Adipocyte (in vitro differentiated cells): Measurements from ENCODE around the gene ARHGEF1.
A peak's percentile ranks its signal among the peaks of the same experiment; 100 is the strongest.

ENCODE experiments used
- DNase-seq: peaks from one replicate; pipeline ENCODE4 v3.0.0-alpha.2; 2015; ENCODE audit warnings: low read depth
- H3K27me3 ChIP-seq: replicated peaks from 2 replicates; pipeline ENCODE4 v1.7.0; 2013; ENCODE audit warnings: mild to moderate bottlenecking, low read length, moderate library complexity; ENCODE audit not compliant: control insufficient read depth, insufficient read depth
- H3K36me3 ChIP-seq: 2 replicates; pipeline ENCODE4 v1.7.0; 2013; ENCODE audit warnings: low read length, mild to moderate bottlenecking, moderate library complexity; ENCODE audit not compliant: control insufficient read depth, insufficient read depth, severe bottlenecking
- H3K4me1 ChIP-seq: 2 replicates; pipeline ENCODE4 v1.7.0; 2013; ENCODE audit warnings: mild to moderate bottlenecking, low read length, moderate library complexity; ENCODE audit not compliant: control insufficient read depth, insufficient read depth
- H3K4me3 ChIP-seq: 2 replicates; pipeline ENCODE4 v1.7.0; 2013; ENCODE audit warnings: mild to moderate bottlenecking, low read length, moderate library complexity
- H3K9ac ChIP-seq: 2 replicates; pipeline ENCODE4 v1.7.0; 2013; ENCODE audit warnings: mild to moderate bottlenecking, low read length, moderate library complexity
- H3K9me3 ChIP-seq: 2 replicates; pipeline ENCODE4 v1.7.0; 2013; ENCODE audit warnings: mild to moderate bottlenecking, low read length, moderate library complexity; ENCODE audit not compliant: control insufficient read depth

The ARHGEF1 gene

DNA sequence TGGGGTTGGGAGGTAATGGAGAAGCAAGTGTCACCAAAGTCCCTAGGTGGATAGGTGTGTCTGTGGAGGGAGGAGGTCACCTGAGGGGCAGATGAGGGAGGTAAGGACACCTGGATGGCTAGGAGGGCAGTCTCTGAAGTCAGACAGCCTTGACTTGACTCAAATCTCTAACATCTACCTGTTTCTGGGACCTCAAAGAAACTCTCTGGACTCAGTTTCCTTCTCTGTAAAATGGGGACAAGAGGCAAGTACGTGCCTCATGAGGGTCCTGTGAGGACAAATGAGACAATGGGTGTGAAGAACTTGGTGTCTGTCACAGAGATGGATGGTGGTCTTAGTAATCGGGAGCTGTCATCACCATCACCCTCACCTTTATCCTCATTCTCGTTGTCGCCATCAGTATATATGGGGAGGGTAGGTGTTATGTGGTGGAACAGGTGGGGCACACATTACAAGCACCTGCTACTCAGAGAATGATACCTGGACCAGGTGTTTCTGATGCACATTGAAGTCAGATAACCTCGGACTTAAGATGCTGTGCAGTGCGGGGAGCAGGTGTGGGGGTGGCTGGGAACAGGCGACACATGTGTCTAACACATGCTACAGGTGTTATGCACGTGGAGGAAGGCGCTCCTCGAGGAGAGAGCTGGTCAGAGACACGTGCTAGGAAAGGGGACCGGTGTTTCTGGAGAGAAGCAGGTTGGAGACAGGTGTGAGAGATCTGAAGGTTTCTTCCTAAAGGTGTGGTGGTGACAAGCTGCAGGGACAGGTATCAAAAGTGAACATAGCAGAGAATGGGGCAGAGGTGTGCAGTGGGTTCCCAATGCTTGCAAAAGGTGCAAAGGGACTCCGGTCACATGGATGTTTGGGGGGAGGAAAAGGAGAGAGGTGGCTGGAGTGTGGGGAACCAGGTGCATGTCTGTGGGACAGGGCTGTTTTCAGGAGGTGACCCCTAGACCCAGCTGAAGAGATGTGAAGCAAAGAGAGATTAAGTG lies 41.5 kb downstream of the ARHGEF1 start:
- no peak for DNase-seq
- H3K9me3 ChIP-seq = no peaks in the 10 kb centered on the region
- H3K9ac ChIP-seq = no peak overlapping the region
- no peak overlapping the region for H3K4me3 ChIP-seq
- H3K27me3 ChIP-seq = peaks cover 56% of the 10 kb centered on the region
- no peaks in the 10 kb centered on the region for H3K4me1 ChIP-seq
- no peaks in the 10 kb centered on the region for H3K36me3 ChIP-seq

DNA sequence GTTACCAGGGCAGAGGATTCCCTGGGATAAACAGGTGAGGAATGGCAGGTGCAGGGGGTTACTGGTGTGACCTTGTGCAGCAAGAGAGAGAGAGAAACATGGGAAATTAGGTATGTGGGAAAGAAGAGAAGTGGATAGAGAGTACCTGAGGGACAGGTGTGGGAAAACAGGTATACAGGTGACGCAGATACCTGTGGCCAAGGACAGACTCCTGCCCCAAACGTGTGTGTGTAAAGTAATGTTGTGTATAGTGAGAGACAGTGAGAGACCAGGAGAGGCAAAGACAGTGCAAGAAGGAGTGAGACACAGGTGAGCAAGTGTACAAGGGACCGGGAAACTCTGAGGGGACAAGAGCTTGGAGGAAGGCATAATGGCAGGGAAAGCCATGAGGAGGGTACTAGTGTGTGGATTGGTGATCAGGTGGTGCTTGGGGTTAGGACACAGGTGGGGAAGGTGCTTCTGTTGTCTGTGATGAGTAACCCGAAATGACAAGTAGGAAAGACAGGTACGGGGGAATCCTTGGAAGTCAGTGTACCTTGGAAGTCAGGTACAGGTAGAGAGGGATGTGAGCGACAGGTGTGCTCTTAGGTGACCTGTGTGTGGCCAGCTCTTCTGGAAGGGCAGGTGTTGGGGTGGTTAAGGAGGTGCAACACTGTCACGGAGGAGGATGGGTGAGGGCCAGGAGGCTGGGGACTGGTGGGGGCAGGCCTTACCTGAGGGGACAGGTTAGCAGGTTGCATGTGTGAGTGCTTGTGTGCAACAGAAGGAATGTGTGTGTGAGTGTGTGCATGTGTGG lies 42.4 kb downstream of the ARHGEF1 start:
- H3K27me3 ChIP-seq = peaks cover 60% of the 10 kb centered on the region
- no peaks in the 10 kb centered on the region for H3K9me3 ChIP-seq
- no peak overlapping the region for H3K4me3 ChIP-seq
- no peaks in the 10 kb centered on the region for H3K4me1 ChIP-seq
- DNase-seq = no peak
- H3K9ac ChIP-seq = no peak overlapping the region
- H3K36me3 ChIP-seq = no peaks in the 10 kb centered on the region

DNA sequence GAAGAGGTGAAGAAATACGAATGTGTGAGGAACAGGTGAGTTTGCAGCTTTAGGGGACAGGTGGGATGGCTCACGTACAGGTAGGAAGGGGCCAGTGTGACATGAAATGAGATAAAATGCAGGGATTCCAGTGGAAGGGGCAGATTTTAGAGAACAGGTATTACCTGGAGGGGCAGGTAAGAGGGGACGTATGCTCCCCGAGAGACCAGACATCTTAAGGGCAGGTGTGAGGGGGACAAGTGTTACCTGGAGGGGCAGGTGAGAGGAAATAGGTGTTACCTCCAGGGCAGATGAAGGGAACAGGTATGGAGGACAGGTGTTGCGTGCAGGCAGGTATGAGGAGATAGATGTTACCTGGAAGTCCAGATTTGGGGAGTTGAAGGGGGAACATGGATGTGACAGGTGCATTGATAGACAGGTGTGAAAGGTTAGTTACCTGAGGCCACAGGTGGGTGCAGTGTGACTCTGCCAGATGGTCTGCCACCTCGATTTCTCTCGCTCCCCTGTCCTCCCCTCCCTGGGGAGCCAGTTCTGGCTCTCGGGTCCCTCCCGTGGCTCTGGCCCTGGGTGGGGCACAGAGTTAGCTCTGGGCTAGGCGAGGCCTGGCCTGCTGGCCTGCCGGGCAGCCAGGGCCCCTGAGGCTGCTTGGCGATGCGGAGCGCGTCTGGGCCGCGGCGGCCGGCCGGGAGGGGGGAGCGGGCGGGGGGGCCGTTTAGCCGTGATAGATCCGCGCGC lies 43.2 kb downstream of the ARHGEF1 start:
- Histone ChIP-seq H3K27me3 (peaks cover 68% of the 10 kb centered on the region), H3K9me3 (no peaks in the 10 kb centered on the region), H3K9ac (no peak overlapping the region), H3K36me3 (no peaks in the 10 kb centered on the region), H3K4me1 (no peaks in the 10 kb centered on the region), H3K4me3 (no peak overlapping the region)
- no peak for DNase-seq

DNA sequence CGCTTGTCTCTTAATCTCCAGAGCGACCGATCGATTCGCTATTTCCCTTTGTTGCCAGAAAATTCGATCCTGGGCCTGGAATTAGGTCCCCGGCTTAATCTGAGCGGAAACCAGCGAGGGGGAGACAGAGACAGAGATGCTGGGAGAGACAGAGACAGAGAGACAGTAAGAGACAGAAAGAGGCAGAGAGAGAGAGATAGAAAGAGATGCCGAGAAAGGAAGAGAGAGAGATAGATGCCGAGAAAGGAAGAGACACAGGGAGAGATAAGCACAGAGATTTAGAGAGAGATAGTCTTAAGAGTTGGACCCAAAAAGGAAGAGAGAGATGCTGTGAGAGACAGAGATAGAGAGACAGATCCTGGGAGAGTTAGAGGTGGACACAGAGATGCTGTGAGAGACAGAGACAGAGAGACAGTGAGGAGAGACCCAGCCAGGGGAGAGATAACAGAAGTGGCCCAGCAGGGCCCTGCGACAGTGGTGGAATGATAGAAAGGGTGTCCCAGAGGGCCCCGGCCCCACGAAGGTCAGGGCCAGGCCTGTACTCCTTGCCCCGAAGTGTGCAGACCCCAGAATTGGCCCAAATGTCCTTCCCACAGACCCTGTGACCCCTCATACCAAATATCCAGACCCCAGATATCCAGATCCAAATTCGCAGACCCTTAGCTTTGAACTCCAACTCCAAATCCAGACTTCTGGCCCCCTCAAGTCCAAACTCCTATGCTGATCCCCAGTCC lies 43.9 kb downstream of the ARHGEF1 start:
- peaks cover 74% of the 10 kb centered on the region for H3K27me3 ChIP-seq
- no peak overlapping the region for H3K4me3 ChIP-seq

DNA sequence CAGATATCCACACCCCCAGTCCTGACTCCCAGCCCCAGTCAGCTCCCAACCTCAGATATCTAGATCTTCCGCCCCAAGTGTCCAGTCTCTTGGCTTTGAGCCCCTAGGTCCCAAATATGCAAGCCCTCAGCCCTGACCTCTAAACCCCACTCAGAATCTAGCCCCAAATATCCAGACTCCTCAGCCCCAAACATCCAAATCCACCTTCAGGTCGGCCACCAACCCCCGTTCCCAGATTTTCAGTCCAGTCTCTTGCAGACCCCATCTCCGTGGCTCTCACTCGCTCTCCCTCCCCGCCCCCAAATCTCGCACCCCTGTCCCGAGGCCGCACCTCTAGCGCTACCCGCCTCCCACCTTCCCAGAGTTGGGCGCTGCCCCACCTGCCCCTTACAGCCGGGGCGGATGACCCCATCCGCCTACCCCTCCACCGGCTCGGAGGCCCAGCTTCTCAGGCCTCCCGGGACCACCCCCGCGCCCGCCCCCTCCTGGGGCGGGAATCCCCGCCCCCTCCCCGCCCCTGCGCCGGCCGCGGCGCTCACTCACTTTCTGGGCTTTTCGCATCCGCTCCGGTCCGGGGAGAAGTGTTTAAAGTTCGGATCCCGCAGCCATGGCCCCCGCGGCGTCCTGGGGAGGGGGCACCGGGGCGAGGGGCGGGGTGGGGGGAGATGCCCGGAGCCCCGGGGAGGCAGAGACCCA lies 44.7 kb downstream of the ARHGEF1 start:
- no peaks in the 10 kb centered on the region for H3K9me3 ChIP-seq
- H3K9ac ChIP-seq = no peak overlapping the region
- peaks cover 2% of the 10 kb centered on the region for H3K4me1 ChIP-seq
- DNase-seq = no peak
- peaks cover 74% of the 10 kb centered on the region for H3K27me3 ChIP-seq
- peak overlapping the region; percentile 73 for H3K4me3 ChIP-seq
- H3K36me3 ChIP-seq = no peaks in the 10 kb centered on the region

More for the DNA sequence above, 43.9 kb downstream of the ARHGEF1 start:
- Histone ChIP-seq H3K9ac (no peak overlapping the region), H3K4me1 (no peaks in the 10 kb centered on the region), H3K36me3 (no peaks in the 10 kb centered on the region), H3K9me3 (no peaks in the 10 kb centered on the region)
- no peak for DNase-seq

DNA sequence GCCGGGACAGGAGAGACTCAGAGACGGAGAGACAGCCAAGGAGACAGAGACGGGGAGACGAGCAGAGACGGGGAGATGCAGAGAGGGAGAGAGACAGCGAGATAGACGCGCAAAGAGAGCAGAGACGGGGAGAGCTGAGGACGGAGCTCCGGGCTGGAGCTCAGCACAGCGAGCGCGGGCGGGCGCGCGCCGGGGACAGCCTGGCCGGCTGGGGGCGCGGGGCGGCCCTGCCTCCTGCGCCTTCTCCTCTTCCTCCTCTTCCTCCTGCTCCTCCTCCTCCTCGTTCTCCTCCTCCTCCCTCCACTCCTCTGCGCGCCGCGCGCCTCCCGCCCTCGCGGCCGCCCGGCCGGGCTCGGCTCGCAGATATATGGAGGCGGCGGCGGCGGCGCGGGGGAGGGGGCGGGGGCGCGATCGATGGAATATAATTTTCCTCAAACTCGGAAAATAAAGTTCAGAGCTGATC lies 45.3 kb downstream of the ARHGEF1 start, which contains the start of gene ERFL:
Gene ERFL (minus strand): TSS at position 229 of the 463 bp plus-strand sequence. CDS start 15,530 bp downstream, outside the sequence.
- Histone ChIP-seq H3K4me3 (peak within 1 kb of the TSS; percentile 73), H3K9me3 (no peaks in the 10 kb centered on the region), H3K27me3 (peaks cover 67% of the 10 kb centered on the region), H3K9ac (no peak within 1 kb of the TSS), H3K36me3 (no peaks in the 10 kb centered on the region), H3K4me1 (peaks cover 7% of the 10 kb centered on the region)
- peak; percentile 58 for DNase-seq

DNA sequence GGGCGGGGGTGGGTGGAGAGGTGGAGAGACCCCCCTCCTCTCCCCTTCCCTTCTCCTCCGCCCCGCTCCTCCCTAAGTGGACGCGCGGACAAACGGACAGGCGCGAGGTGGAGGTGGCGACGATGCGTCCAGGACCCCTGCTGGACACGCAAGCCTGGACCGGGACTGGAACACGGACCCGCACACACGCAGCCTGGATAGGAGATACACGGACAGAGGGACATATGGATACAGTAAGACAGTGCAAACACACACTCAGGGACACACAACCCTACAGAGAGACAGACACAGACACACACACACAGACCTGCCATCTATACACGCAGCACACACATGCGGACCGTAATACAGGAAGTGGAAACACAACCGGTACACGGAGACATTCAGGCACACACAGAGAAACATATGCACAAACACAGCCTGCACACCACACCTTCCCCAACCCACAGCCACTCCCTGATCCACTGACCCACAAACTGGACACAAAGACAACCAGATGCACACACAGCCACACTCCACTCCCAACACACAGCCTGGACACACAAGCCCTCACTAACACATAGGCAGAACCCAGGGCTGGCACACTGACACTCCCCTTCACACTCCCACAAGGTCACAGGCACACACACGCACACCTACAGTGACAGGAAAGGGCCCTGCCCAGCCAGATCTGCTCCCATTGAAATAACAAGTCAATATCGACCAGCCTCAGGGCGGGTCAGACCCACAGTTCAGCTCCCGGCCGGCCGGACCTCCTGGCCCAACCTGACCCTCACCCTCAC lies 46.0 kb downstream of the ARHGEF1 start:
- Histone ChIP-seq H3K36me3 (no peaks in the 10 kb centered on the region), H3K4me3 (no peak overlapping the region), H3K4me1 (peaks cover 7% of the 10 kb centered on the region), H3K9ac (no peak overlapping the region), H3K9me3 (no peaks in the 10 kb centered on the region), H3K27me3 (peaks cover 70% of the 10 kb centered on the region)
- no peak for DNase-seq

DNA sequence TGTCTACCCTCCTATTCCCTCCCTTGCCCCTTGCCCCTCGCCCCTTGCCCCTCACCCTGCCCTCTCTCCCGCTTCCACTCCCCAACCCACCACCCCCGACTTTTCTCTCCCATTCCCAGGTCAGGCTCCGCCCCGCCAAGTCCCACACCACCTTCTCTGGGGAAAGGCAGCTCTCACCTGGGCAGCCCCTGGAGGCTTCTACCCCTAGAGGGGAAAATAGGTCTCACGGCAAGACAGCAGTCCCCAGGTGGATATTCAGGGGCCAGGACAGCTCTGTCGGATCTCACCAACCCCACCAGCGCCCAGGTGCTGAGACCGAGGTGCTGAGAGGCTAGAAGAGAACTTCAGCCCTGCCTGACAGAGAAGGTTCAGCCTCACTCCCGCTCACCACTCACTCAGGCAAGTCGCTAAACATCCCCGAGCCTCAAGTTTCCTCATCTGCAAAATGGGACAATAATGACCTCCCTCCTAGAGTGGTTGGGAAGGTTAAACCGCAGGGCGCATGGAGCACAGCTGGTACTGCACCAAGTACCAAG lies 46.6 kb downstream of the ARHGEF1 start:
- Histone ChIP-seq H3K9ac (no peak overlapping the region), H3K36me3 (no peaks in the 10 kb centered on the region), H3K9me3 (no peaks in the 10 kb centered on the region), H3K4me3 (no peak overlapping the region), H3K27me3 (peaks cover 68% of the 10 kb centered on the region), H3K4me1 (peaks cover 7% of the 10 kb centered on the region)
- no peak for DNase-seq

DNA sequence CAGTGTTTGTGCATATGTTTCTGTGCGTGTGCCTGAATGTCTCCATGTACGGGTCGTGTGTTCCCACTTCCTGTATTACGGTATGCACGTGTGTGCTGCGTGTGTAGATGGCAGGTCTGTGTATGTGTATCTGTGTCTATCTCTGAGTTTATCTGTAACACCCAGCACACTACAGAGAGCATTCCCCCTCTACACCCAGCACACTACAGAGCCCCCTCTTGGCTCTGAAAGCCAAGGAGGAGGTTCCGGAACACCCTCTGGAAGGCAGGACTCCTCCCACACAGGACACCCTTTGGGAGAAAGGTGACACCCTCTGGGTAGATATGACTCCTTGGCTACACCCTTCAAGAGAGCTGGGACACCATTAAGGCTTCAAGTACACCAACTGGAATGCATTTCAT lies 47.3 kb downstream of the ARHGEF1 start:
- Histone ChIP-seq H3K27me3 (peaks cover 61% of the 10 kb centered on the region), H3K36me3 (no peaks in the 10 kb centered on the region), H3K9me3 (no peaks in the 10 kb centered on the region), H3K4me1 (peaks cover 7% of the 10 kb centered on the region), H3K4me3 (no peak overlapping the region), H3K9ac (no peak overlapping the region)
- DNase-seq = no peak
